Daoy (cell line): ENCODE data around the gene EP300. TPM values are rescaled to one million over a fixed set of nuclear protein-coding genes. Genes with fewer than 3 reads are reported as not detected.
"Not testable (repeated sequence)": the region's sequence is repeated elsewhere in the genome, so short reads cannot be mapped to it uniquely, and the experiment has no call there.

Experiments
- DNase-seq: peaks from one replicate; pipeline ENCODE4 v3.0.0-alpha.2; 2015; ENCODE audit warnings: low read depth
- total RNA-seq: library from RNA; depleted of rRNA; stranded (reverse); fragments of >200 nt; shearing (Covaris generic); gene quantifications from 2 replicates; pipeline ENCODE4 v1.2.3, GENCODE V29; 2014

Gene EP300
- total RNA-seq, 1 experiment from 2014 or later = 21.7 TPM

GRCh38 chr22:41147722-41148121 lies 55.3 kb downstream of the EP300 start:
- DNase-seq = no peak

- DNase-seq = no peak
Observed at GRCh38 chr22:41152902-41153301, 60.5 kb downstream of the EP300 start.

GRCh38 chr22:41157083-41157482 lies 64.7 kb downstream of the EP300 start:
- DNase-seq = no peak

- DNase-seq = no peak
Observed at GRCh38 chr22:41169157-41169556, 76.8 kb downstream of the EP300 start.

- no peak for DNase-seq
Observed at GRCh38 chr22:41171996-41172395, 79.6 kb downstream of the EP300 start.

GRCh38 chr22:41175546-41175945 lies 83.2 kb downstream of the EP300 start:
- no peak for DNase-seq

GRCh38 chr22:41177040-41177621 lies 84.7 kb downstream of the EP300 start:
- DNase-seq = no peak

- DNase-seq = no peak
Observed at GRCh38 chr22:41177622-41178424, 85.4 kb downstream of the EP300 start.

GRCh38 chr22:41178425-41178975 lies 86.1 kb downstream of the EP300 start:
- DNase-seq = no peak

GRCh38 chr22:41180362-41180761 lies 88.0 kb downstream of the EP300 start:
- DNase-seq = not testable (repeated sequence)

- DNase-seq = no peak
Observed at GRCh38 chr22:41180926-41181325, 88.5 kb downstream of the EP300 start.

GRCh38 chr22:41181349-41182241 lies 89.2 kb downstream of the EP300 start:
- peak; percentile 50 for DNase-seq

- DNase-seq = no peak
Observed at GRCh38 chr22:41184679-41185078, 92.3 kb downstream of the EP300 start.

- no peak for DNase-seq
Observed at GRCh38 chr22:41191467-41191866, 99.1 kb downstream of the EP300 start.

- DNase-seq = no peak
Observed at GRCh38 chr22:41193829-41194228, 101.4 kb downstream of the EP300 start.

- peak; percentile 86 for DNase-seq
Observed at GRCh38 chr22:41197038-41197972, 104.9 kb downstream of the EP300 start.

GRCh38 chr22:41198027-41198580 lies 105.7 kb downstream of the EP300 start:
- DNase-seq = peak; percentile 70

GRCh38 chr22:41201141-41201540 lies 108.7 kb downstream of the EP300 start:
- no peak for DNase-seq

GRCh38 chr22:41203118-41203517 lies 110.7 kb downstream of the EP300 start:
- no peak for DNase-seq

- DNase-seq = no peak
Observed at GRCh38 chr22:41204066-41204465, 111.7 kb downstream of the EP300 start.
